H9 (cell line): ENCODE data around the gene ARHGAP26. TPM values are rescaled to one million over a fixed set of nuclear protein-coding genes. Genes with fewer than 3 reads are reported as not detected.
A peak's percentile ranks its signal among the peaks of the same experiment; 100 is the strongest.
"Not testable (repeated sequence)": the region's sequence is repeated elsewhere in the genome, so short reads cannot be mapped to it uniquely, and the experiment has no call there.

Source experiments
- DNase-seq: peaks from one replicate; pipeline ENCODE4 v3.0.0-alpha.2; 2017
- H2AFZ ChIP-seq: one replicate; pipeline ENCODE4 v1.6.1; 2013; ENCODE audit warnings: mild to moderate bottlenecking, low read length, control low read depth, moderate library complexity
- H2AK5ac ChIP-seq: 2 replicates; pipeline ENCODE4 v1.6.1; 2013; ENCODE audit warnings: low read length, control low read depth, mixed read lengths; ENCODE audit not compliant: insufficient read length
- H2BK120ac ChIP-seq: one replicate; pipeline ENCODE4 v1.6.1; 2013; ENCODE audit warnings: low read depth, mild to moderate bottlenecking, low read length, control low read depth, inconsistent platforms; ENCODE audit not compliant: poor library complexity, severe bottlenecking
- H2BK12ac ChIP-seq: 2 replicates; pipeline ENCODE4 v1.6.1; 2013; ENCODE audit warnings: low read length, control low read depth, mixed read lengths, low read depth; ENCODE audit not compliant: insufficient read length
- H2BK15ac ChIP-seq: 2 replicates; pipeline ENCODE4 v1.6.1; 2013; ENCODE audit warnings: low read depth, low read length, control low read depth
- H2BK20ac ChIP-seq: one replicate; pipeline ENCODE4 v1.6.1; 2013; ENCODE audit warnings: low read depth, mild to moderate bottlenecking, low read length, control low read depth, inconsistent platforms; ENCODE audit not compliant: poor library complexity, severe bottlenecking
- H2BK5ac ChIP-seq: 2 replicates; pipeline ENCODE4 v1.6.1; 2013; ENCODE audit warnings: low read length, control low read depth, mixed read lengths; ENCODE audit not compliant: insufficient read length
- H3K14ac ChIP-seq: 2 replicates; pipeline ENCODE4 v1.6.1; 2013; ENCODE audit warnings: low read length, control low read depth; ENCODE audit not compliant: insufficient read depth
- H3K18ac ChIP-seq: 2 replicates; pipeline ENCODE4 v1.6.1; 2013; ENCODE audit warnings: low read depth, mild to moderate bottlenecking, mixed read lengths, low read length, control low read depth; ENCODE audit not compliant: insufficient read length
- H3K23ac ChIP-seq: 2 replicates; pipeline ENCODE4 v1.6.1; 2013; ENCODE audit warnings: low read length, control low read depth, mixed read lengths, low read depth; ENCODE audit not compliant: insufficient read length
- H3K23me2 ChIP-seq: 2 replicates; pipeline ENCODE4 v1.6.1; 2013; ENCODE audit warnings: low read depth, mild to moderate bottlenecking, mixed read lengths, low read length, control low read depth; ENCODE audit not compliant: insufficient read length, poor library complexity, severe bottlenecking
- H3K27ac ChIP-seq: 2 replicates; pipeline ENCODE4 v1.5.1; 2013; ENCODE audit warnings: low read length, control low read depth, mixed read lengths, low read depth; ENCODE audit not compliant: insufficient read length
- H3K27me3 ChIP-seq: 2 replicates; pipeline ENCODE4 v1.6.1; 2013; ENCODE audit warnings: low read length, control low read depth, inconsistent platforms; ENCODE audit not compliant: insufficient read depth
- H3K4ac ChIP-seq: 2 replicates; pipeline ENCODE4 v1.6.1; 2013; ENCODE audit warnings: low read depth, mild to moderate bottlenecking, control low read depth, inconsistent platforms, low read length, moderate library complexity
- H3K4me1 ChIP-seq: 2 replicates; pipeline ENCODE4 v1.6.1; 2013; ENCODE audit warnings: low read length, control low read depth, inconsistent platforms; ENCODE audit not compliant: insufficient read depth
- H3K4me2 ChIP-seq: 2 replicates; pipeline ENCODE4 v1.6.1; 2013; ENCODE audit warnings: low read length, control low read depth, mixed read lengths; ENCODE audit not compliant: insufficient read length, insufficient read depth
- H3K56ac ChIP-seq: 2 replicates; pipeline ENCODE4 v1.6.1; 2013; ENCODE audit warnings: low read depth, mild to moderate bottlenecking, mixed read lengths, low read length, control low read depth; ENCODE audit not compliant: insufficient read length
- H3K79me1 ChIP-seq: 2 replicates; pipeline ENCODE4 v1.6.1; 2013; ENCODE audit warnings: low read depth, mild to moderate bottlenecking, moderate library complexity, low read length, control low read depth, inconsistent platforms; ENCODE audit not compliant: insufficient read depth, poor library complexity, severe bottlenecking
- H3K79me2 ChIP-seq: 2 replicates; pipeline ENCODE4 v1.6.1; 2013; ENCODE audit warnings: low read length, control low read depth, inconsistent platforms; ENCODE audit not compliant: insufficient read depth
- H3K9ac ChIP-seq: 2 replicates; pipeline ENCODE4 v1.6.1; 2013; ENCODE audit warnings: low read length, control low read depth, mixed read lengths; ENCODE audit not compliant: insufficient read length; ENCODE audit errors: extremely low read depth
- H3K9me3 ChIP-seq: one replicate; pipeline ENCODE4 v1.6.1; 2013; ENCODE audit warnings: low read depth, low read length, inconsistent platforms; ENCODE audit not compliant: control insufficient read depth
- H3T11ph ChIP-seq: one replicate; pipeline ENCODE4 v1.6.1; 2013; ENCODE audit warnings: mild to moderate bottlenecking, low read length, control low read depth, inconsistent platforms
- H4K20me1 ChIP-seq: one replicate; pipeline ENCODE4 v1.6.1; 2013; ENCODE audit not compliant: control insufficient read depth, insufficient read length, insufficient read depth
- H4K5ac ChIP-seq: 2 replicates; pipeline ENCODE4 v1.6.1; 2013; ENCODE audit warnings: low read depth, mild to moderate bottlenecking, mixed read lengths, low read length, control low read depth; ENCODE audit not compliant: insufficient read length
- H4K8ac ChIP-seq: replicated peaks from 2 replicates; pipeline ENCODE4 v1.6.1; 2013; ENCODE audit warnings: low read length, control low read depth, mixed read lengths, low read depth; ENCODE audit not compliant: insufficient read length
- H4K91ac ChIP-seq: 2 replicates; pipeline ENCODE4 v1.6.1; 2013; ENCODE audit warnings: low read depth, mild to moderate bottlenecking, moderate library complexity, mixed read lengths, low read length, control low read depth; ENCODE audit not compliant: insufficient read length
- H3K27ac Mint-ChIP-seq, 3 experiments: 2 replicates in 2 of 3; 3 replicates in 1 of 3; pipeline ENCODE4 v1.8.0; 2020 to 2021; ENCODE audit warnings: mixed read lengths in 3 of 3, mild to moderate bottlenecking in 1 of 3, moderate library complexity in 1 of 3
- H3K27me3 Mint-ChIP-seq: 2 replicates; pipeline ENCODE4 v1.8.0; 2021; ENCODE audit warnings: low read depth, mild to moderate bottlenecking, moderate library complexity, mixed read lengths
- H3K36me3 Mint-ChIP-seq, 3 experiments: 2 replicates in 2 of 3; 3 replicates in 1 of 3; pipeline ENCODE4 v1.8.0; 2020 to 2021; ENCODE audit warnings: low read depth in 3 of 3, mixed read lengths in 3 of 3; ENCODE audit not compliant: insufficient read depth in 1 of 3
- H3K4me1 Mint-ChIP-seq, 2 experiments: 2 replicates each; pipeline ENCODE4 v1.8.0; 2020; ENCODE audit warnings: mixed read lengths in 2 of 2
- H3K4me3 Mint-ChIP-seq, 2 experiments: 2 replicates in 1 of 2; 3 replicates in 1 of 2; pipeline ENCODE4 v1.8.0; 2020 to 2021; ENCODE audit warnings: mild to moderate bottlenecking in 2 of 2, mixed read lengths in 2 of 2, moderate library complexity in 1 of 2
- H3K9me3 Mint-ChIP-seq, 2 experiments: 2 replicates in 1 of 2; 3 replicates in 1 of 2; pipeline ENCODE4 v1.8.0; 2020; ENCODE audit warnings: mild to moderate bottlenecking in 2 of 2, mixed read lengths in 2 of 2, moderate library complexity in 1 of 2
- WGBS: extraction: QIAGEN DNeasy Blood & Tissue Kit; methylation state at CpG from one replicate; pipeline ENCODE4 v1.1.7; 2013; ENCODE audit warnings: missing lambda C conversion rate, low lambda C conversion rate, mixed read lengths; ENCODE audit not compliant: insufficient read length; ENCODE audit errors: extremely low coverage; 5-methylcytosine and 5-hydroxymethylcytosine counted together
- total RNA-seq: library from RNA; stranded (reverse); gene quantifications from 2 replicates; pipeline ENCODE4 v1.2.1, GENCODE V29; 2021
- TF ChIP-seq, protein P1 (sequence below): fragments of 200-600 bp; sonication (generic); conservative IDR thresholded peaks from 3 replicates; pipeline ENCODE4 v1.8.0; 2021; ENCODE audit warnings: antibody characterized with exemption, mild to moderate bottlenecking

The ARHGAP26 gene
- total RNA-seq, 1 experiment from 2014 or later: 13.8 TPM

DNA sequence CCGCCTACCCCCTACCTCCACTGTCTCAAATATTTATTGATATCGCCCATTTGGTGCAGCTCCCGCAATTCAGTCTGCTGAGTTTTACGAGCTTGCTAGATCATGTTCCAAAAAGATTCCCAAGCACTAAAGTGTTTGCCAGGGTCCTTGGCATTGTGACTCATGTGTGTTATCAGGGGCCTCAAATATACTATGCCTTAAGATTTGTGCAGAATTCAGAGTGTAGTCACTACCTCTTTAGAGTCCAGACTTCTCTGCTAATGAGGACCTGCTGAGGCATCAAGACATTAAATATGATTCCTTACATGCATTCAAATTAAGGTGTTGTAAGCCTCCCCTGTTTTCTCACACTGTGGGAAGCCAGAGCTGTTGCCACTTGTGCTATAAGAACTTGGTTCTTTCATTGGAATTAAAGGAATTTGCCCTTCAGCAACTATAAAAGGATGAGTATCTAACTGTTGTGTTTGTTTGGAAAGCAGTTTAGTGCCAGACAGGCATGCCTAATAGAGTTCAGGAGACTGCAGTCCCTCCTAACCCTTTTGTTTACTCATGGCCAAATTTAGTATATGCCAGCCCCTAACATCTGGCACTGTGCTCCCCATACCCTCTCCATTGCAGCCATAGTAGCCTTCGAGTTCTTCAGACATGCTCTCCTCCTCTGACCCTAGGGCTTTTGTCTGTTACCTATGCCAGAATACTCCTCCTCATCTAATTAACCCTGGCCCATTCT is 316.9 kb downstream of the ARHGAP26 start:
- H3K4me1 Mint-ChIP-seq: peaks cover 34 to 35% of the 10 kb centered on the region in 2 experiments
- no peak overlapping the region for H3K23ac ChIP-seq
- no peak overlapping the region for H3K4ac ChIP-seq
- H3K9me3 ChIP-seq: no peaks in the 10 kb centered on the region
- H3K79me1 ChIP-seq: no peaks in the 10 kb centered on the region
- H2BK15ac ChIP-seq: no peak overlapping the region
- H3T11ph ChIP-seq: no peak overlapping the region
- no peak overlapping the region for H4K91ac ChIP-seq
- DNase-seq: no peak
- WGBS: no CpG with 5 or more reads among the region's 5 CpGs
- no peak overlapping the region for H3K18ac ChIP-seq
- peaks cover 4 to 10% (median 7%) of the 10 kb centered on the region in 3 experiments; a peak in 6 of 7 replicates for H3K36me3 Mint-ChIP-seq
- TF ChIP-seq, protein P1, sequence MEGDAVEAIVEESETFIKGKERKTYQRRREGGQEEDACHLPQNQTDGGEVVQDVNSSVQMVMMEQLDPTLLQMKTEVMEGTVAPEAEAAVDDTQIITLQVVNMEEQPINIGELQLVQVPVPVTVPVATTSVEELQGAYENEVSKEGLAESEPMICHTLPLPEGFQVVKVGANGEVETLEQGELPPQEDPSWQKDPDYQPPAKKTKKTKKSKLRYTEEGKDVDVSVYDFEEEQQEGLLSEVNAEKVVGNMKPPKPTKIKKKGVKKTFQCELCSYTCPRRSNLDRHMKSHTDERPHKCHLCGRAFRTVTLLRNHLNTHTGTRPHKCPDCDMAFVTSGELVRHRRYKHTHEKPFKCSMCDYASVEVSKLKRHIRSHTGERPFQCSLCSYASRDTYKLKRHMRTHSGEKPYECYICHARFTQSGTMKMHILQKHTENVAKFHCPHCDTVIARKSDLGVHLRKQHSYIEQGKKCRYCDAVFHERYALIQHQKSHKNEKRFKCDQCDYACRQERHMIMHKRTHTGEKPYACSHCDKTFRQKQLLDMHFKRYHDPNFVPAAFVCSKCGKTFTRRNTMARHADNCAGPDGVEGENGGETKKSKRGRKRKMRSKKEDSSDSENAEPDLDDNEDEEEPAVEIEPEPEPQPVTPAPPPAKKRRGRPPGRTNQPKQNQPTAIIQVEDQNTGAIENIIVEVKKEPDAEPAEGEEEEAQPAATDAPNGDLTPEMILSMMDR: no peak
- H2BK12ac ChIP-seq: no peak overlapping the region
- H4K8ac ChIP-seq: no peak overlapping the region
- H3K56ac ChIP-seq: no peak overlapping the region
- H2BK5ac ChIP-seq: no peak overlapping the region
- H3K27ac ChIP-seq: no peak overlapping the region
- peaks cover 2% of the 10 kb centered on the region; the same call in 1 of the 2 replicates for H3K27me3 Mint-ChIP-seq
- no peaks in the 10 kb centered on the region for H4K20me1 ChIP-seq
- H3K9me3 Mint-ChIP-seq: no peaks in the 10 kb centered on the region; a peak in 2 of 5 replicates
- H3K79me2 ChIP-seq: no peaks in the 10 kb centered on the region
- no peak overlapping the region for H3K9ac ChIP-seq
- no peak overlapping the region for H4K5ac ChIP-seq
- no peak overlapping the region for H3K4me2 ChIP-seq
- H3K4me3 Mint-ChIP-seq: no peak overlapping the region
- H2BK120ac ChIP-seq: no peak overlapping the region
- no peaks in the 10 kb centered on the region for H3K23me2 ChIP-seq
- no peaks in the 10 kb centered on the region; the same call in 1 of the 2 replicates for H3K4me1 ChIP-seq
- no peak overlapping the region for H2BK20ac ChIP-seq
- H2AFZ ChIP-seq: no peak overlapping the region
- H3K27me3 ChIP-seq: no peaks in the 10 kb centered on the region
- no peak overlapping the region for H3K14ac ChIP-seq
- H2AK5ac ChIP-seq: no peak overlapping the region
- H3K27ac Mint-ChIP-seq: peak overlapping the region in 1 of 3 experiments; percentile 25; a peak in 1 of 7 replicates

DNA sequence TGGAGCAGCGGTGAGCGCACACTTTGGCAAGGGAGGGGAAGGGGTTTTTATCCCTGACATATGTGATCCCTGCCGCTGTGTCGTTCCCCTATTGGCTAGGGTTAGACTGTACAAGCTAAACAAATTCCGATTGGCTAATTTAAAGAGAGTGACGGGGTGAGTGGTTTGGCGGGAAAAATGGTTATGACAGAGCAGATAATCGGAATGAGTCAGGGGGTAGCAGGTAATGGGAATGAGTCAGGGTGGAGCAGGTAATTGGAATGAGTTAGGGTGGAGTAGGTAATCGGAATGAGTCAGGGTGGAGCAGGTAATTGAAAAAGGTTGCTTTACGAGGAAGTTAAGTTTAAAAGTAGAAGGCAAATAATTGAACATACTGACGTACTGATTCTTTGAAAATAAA is 318.5 kb downstream of the ARHGAP26 start:
- H2BK20ac ChIP-seq, H3K4me3 Mint-ChIP-seq, H3T11ph ChIP-seq, H3K4ac ChIP-seq, H2BK120ac ChIP-seq, H3K9ac ChIP-seq, H2AFZ ChIP-seq, H4K8ac ChIP-seq, H3K4me1 ChIP-seq, H3K14ac ChIP-seq, H3K23me2 ChIP-seq, H2BK15ac ChIP-seq, H3K79me2 ChIP-seq, H2BK12ac ChIP-seq, H3K9me3 ChIP-seq, H2BK5ac ChIP-seq, H3K27me3 ChIP-seq, H3K79me1 ChIP-seq, H4K91ac ChIP-seq, H3K27ac ChIP-seq, DNase-seq, H3K9me3 Mint-ChIP-seq, H4K5ac ChIP-seq, H3K4me2 ChIP-seq, H3K56ac ChIP-seq, H3K18ac ChIP-seq, H2AK5ac ChIP-seq, H4K20me1 ChIP-seq, H3K27me3 Mint-ChIP-seq, H3K27ac Mint-ChIP-seq, H3K23ac ChIP-seq: not testable (repeated sequence)
- H3K36me3 Mint-ChIP-seq: peaks cover 4 to 10% (median 7%) of the 10 kb centered on the region in 3 experiments; a peak in 6 of 7 replicates
- WGBS: no CpG with 5 or more reads among the region's 11 CpGs
- H3K4me1 Mint-ChIP-seq: peaks cover 46 to 51% of the 10 kb centered on the region in 2 experiments
